DOHH2 (cell line): ENCODE data around the gene OTULINL.

Source experiments
- CTCF ChIP-seq: fragments of 200-600 bp; sonication (generic); IDR thresholded peaks from one replicate; pipeline ENCODE4 v1.5.1; 2014; ENCODE audit warnings: antibody characterized with exemption, mild to moderate bottlenecking, low read depth, low read length; ENCODE audit not compliant: poor library complexity, severe bottlenecking
- EZH2phosphoT487 ChIP-seq: fragments of 200-600 bp; sonication (generic); IDR thresholded peaks from 2 replicates; pipeline ENCODE4 v1.6.1; 2017; ENCODE audit warnings: borderline replicate concordance, mild to moderate bottlenecking, antibody characterized with exemption, low read length, moderate library complexity, mixed read lengths

- TF ChIP-seq CTCF (no peak), EZH2phosphoT487 (no peak)
Observed at GRCh38 chr5:14545308-14545707, 36.3 kb upstream of the OTULINL start.
